Measurements from ENCODE around the gene IKZF4. TPM values are rescaled to one million over a fixed set of nuclear protein-coding genes. Genes with fewer than 3 reads are reported as not detected.

The IKZF4 gene
- total and polyA plus RNA-seq, 2 donors (not counting 1 experiment from before 2014, with no cell fraction given): 2.0 to 3.2 TPM

DNA sequence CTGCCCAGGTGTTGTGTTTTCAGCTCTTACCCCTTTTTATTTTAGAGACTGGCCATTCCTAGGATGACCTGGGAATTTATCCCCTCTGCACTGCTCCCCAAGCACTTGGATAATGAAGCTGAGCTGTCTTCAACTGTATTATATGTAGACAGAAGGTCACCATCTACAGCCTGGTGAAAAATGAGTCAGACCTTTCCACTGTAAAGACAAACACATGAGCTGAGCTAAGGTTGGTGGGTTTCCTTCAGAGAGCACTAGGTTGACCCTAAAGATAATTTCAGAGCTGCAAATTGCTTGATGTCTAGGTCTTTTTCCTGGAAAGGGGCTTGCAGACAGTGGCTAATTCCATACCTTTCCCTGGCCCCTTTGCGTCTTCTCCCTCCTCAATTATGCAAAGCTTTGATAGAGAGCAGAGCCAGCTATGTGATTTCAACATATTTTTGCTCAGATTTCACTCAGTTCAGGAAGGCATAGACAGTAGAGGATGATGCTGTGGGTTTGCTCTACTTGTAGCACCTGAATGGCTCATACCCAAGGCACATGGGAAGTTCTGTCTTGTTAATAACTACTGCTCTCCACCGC, 9.2 kb upstream of the IKZF4 start:
- H3K27me3 ChIP-seq (ENCODE audit: control insufficient read depth, insufficient read depth, low read length): no peaks in the 10 kb centered on the region
- no peaks in the 10 kb centered on the region for H3K9me3 ChIP-seq (ENCODE audit: control insufficient read depth, insufficient read depth, low read depth, low read length)
- no peaks in the 10 kb centered on the region for H4K20me1 ChIP-seq (ENCODE audit: control insufficient read depth, extremely low read depth, insufficient read depth, low read length)
- peaks cover 2% of the 10 kb centered on the region for H3K4me1 ChIP-seq (ENCODE audit: control insufficient read depth, extremely low read depth, insufficient read depth, low read length)
- H2AFZ ChIP-seq (ENCODE audit: low read length): no peak overlapping the region
- no peaks in the 10 kb centered on the region for H3K79me2 ChIP-seq (ENCODE audit: control insufficient read depth, insufficient read depth, low read length)
- TF ChIP-seq EZH2 (IDR thresholded peaks at IDR 0.05; ENCODE audit: low read length, missing control alignments): no peak
- TF ChIP-seq, protein P1, sequence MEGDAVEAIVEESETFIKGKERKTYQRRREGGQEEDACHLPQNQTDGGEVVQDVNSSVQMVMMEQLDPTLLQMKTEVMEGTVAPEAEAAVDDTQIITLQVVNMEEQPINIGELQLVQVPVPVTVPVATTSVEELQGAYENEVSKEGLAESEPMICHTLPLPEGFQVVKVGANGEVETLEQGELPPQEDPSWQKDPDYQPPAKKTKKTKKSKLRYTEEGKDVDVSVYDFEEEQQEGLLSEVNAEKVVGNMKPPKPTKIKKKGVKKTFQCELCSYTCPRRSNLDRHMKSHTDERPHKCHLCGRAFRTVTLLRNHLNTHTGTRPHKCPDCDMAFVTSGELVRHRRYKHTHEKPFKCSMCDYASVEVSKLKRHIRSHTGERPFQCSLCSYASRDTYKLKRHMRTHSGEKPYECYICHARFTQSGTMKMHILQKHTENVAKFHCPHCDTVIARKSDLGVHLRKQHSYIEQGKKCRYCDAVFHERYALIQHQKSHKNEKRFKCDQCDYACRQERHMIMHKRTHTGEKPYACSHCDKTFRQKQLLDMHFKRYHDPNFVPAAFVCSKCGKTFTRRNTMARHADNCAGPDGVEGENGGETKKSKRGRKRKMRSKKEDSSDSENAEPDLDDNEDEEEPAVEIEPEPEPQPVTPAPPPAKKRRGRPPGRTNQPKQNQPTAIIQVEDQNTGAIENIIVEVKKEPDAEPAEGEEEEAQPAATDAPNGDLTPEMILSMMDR (conservative IDR thresholded peaks at IDR 0.05 in 1 of 2, IDR thresholded peaks at IDR 0.05 in 1 of 2; ENCODE audit: low read depth in 1 of 2, low read length in 2 of 2): no peak
- no peak overlapping the region for H3K4me3 ChIP-seq (replicated peaks in 1 of 4; ENCODE audit: control extremely low read depth in 1 of 4, insufficient read depth in 1 of 4, low read depth in 3 of 4, low read length in 4 of 4)
- no peak for DNase-seq (ENCODE audit: low read depth in 2 of 2)
- H3K36me3 ChIP-seq (ENCODE audit: control insufficient read depth, insufficient read depth, low read length): no peaks in the 10 kb centered on the region
- no peak overlapping the region for H3K9ac ChIP-seq (ENCODE audit: insufficient read depth, low read length)
- no peak overlapping the region for H3K4me2 ChIP-seq (ENCODE audit: extremely low read depth, insufficient read depth, low read length)
- no peak overlapping the region for H3K27ac ChIP-seq (ENCODE audit: insufficient read depth, low read length)

DNA sequence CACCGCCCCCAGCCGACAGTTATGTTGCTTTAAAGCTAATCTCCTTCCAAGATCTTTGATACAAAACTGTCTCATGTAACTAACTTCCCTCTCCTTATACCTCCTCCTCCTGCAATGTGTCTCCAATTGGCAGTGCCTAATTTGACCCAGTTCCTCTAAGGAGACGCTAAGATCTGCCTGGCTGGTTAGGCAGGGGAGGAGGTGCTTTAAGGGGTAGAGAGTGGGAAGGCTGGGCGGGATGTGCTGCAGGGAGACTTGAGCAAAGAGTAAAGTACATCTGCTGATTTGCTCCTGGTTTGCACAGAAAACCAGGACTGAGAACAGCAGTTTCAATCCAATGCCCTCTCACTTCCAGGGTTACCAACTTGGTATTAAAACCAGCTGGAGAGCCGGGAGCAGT, 7.4 kb upstream of the IKZF4 start:
- Histone ChIP-seq H3K27me3 (ENCODE audit: control insufficient read depth, insufficient read depth, low read length) (no peaks in the 10 kb centered on the region), H2AFZ (ENCODE audit: low read length) (no peak overlapping the region), H3K27ac (ENCODE audit: insufficient read depth, low read length) (no peak overlapping the region), H3K9ac (ENCODE audit: insufficient read depth, low read length) (no peak overlapping the region), H3K4me1 (ENCODE audit: control insufficient read depth, extremely low read depth, insufficient read depth, low read length) (no peaks in the 10 kb centered on the region), H3K9me3 (ENCODE audit: control insufficient read depth, insufficient read depth, low read depth, low read length) (no peaks in the 10 kb centered on the region), H3K36me3 (ENCODE audit: control insufficient read depth, insufficient read depth, low read length) (no peaks in the 10 kb centered on the region), H3K79me2 (ENCODE audit: control insufficient read depth, insufficient read depth, low read length) (no peaks in the 10 kb centered on the region), H4K20me1 (ENCODE audit: control insufficient read depth, extremely low read depth, insufficient read depth, low read length) (no peaks in the 10 kb centered on the region), H3K4me3 (replicated peaks in 1 of 4; ENCODE audit: control extremely low read depth in 1 of 4, insufficient read depth in 1 of 4, low read depth in 3 of 4, low read length in 4 of 4) (no peak overlapping the region), H3K4me2 (ENCODE audit: extremely low read depth, insufficient read depth, low read length) (no peak overlapping the region)
- DNase-seq (ENCODE audit: low read depth in 2 of 2): no peak
- TF ChIP-seq, protein P1 (conservative IDR thresholded peaks at IDR 0.05 in 1 of 2, IDR thresholded peaks at IDR 0.05 in 1 of 2; ENCODE audit: low read depth in 1 of 2, low read length in 2 of 2): no peak
- TF ChIP-seq EZH2 (IDR thresholded peaks at IDR 0.05; ENCODE audit: low read length, missing control alignments): no peak

DNA sequence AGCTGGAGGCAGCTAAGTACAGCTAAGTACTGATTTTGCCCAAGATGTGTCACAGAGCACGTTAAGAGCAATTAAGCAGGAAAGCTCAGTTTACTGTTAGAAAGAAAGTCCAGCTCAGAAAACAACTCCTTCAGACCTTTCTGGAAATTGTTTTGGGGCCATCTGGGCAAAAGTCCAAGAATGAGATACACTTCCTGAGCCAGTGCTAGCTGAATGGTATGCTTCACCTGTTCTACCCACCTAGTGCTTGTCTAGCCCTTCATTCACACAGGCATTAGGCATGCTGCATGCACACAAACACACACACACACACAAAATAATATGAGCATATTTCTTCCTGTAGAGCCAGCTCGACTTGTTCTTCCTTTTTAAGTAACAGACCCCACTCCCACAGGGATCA, 6.6 kb upstream of the IKZF4 start:
- H3K4me1 ChIP-seq (ENCODE audit: control insufficient read depth, extremely low read depth, insufficient read depth, low read length): no peaks in the 10 kb centered on the region
- H3K79me2 ChIP-seq (ENCODE audit: control insufficient read depth, insufficient read depth, low read length): no peaks in the 10 kb centered on the region
- H4K20me1 ChIP-seq (ENCODE audit: control insufficient read depth, extremely low read depth, insufficient read depth, low read length): no peaks in the 10 kb centered on the region
- no peaks in the 10 kb centered on the region for H3K9me3 ChIP-seq (ENCODE audit: control insufficient read depth, insufficient read depth, low read depth, low read length)
- H3K27me3 ChIP-seq (ENCODE audit: control insufficient read depth, insufficient read depth, low read length): no peaks in the 10 kb centered on the region
- no peaks in the 10 kb centered on the region for H3K36me3 ChIP-seq (ENCODE audit: control insufficient read depth, insufficient read depth, low read length)
- no peak overlapping the region for H3K4me3 ChIP-seq (replicated peaks in 1 of 4; ENCODE audit: control extremely low read depth in 1 of 4, insufficient read depth in 1 of 4, low read depth in 3 of 4, low read length in 4 of 4)
- DNase-seq (ENCODE audit: low read depth in 2 of 2): no peak
- no peak overlapping the region for H3K9ac ChIP-seq (ENCODE audit: insufficient read depth, low read length)
- no peak overlapping the region for H3K4me2 ChIP-seq (ENCODE audit: extremely low read depth, insufficient read depth, low read length)
- H3K27ac ChIP-seq (ENCODE audit: insufficient read depth, low read length): no peak overlapping the region
- no peak overlapping the region for H2AFZ ChIP-seq (ENCODE audit: low read length)
- TF ChIP-seq, protein P1 (conservative IDR thresholded peaks at IDR 0.05 in 1 of 2, IDR thresholded peaks at IDR 0.05 in 1 of 2; ENCODE audit: low read depth in 1 of 2, low read length in 2 of 2): no peak
- no peak for TF ChIP-seq EZH2 (IDR thresholded peaks at IDR 0.05; ENCODE audit: low read length, missing control alignments)
